Activated CD4-positive, CD25-positive, alpha-beta regulatory T cell (primary cell): ENCODE results near the gene URM1.
"Not testable (repeated sequence)": the region's sequence is repeated elsewhere in the genome, so short reads cannot be mapped to it uniquely, and the experiment has no call there.

Source experiments
- DNase-seq, 4 experiments: peaks; one replicate each; lab custom pipeline; 2025; lab: John Stamatoyannopoulos, UW

URM1 gene

DNA sequence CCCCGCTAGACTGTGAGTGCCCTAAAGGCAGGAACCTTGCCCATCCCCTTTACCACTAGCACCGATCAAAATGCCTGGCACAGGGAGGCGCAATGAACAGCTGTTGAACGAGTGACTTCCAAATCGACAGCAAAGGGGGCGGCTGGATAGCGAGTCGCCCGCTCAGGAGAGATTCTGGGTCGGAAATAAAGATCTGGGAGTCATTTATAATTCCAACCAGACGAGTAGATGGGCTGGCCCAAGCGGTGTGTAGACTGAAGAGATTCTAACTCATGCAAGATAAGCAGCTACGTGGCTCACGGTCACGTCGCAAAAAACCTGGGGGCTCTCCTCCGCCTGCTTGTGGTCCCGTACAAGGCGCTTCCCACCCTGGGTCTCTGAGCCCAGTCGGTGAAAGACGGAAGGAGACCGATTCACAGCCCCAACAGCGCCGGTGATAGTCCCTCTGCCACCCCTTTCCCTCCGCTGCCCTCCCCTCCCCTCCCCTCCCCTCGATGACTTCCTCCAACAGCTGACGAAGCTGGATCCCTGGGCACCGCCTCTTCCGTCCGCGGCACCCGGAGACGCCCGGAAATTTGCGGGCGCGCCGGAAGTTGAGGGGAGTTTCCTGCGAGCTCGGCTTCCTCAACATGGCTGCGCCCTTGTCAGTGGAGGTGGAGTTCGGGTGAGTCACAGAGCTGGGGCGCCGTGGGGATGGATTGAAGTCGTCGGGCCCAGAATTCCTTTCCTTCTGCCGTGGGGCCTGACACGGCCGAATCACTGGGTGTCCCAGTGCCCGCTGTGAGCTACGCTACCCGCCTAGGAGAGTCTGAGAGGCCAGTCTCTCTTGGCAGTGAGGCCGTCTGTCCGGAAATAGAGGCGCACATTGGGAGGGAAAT lies at the start of gene URM1:
TSS of gene URM1 (plus strand) at position 623 of the 878 bp plus-strand sequence. CDS start at position 630, 7 bp downstream.
- peak; percentile 87 to 94 (median 90) for DNase-seq

GRCh38 chr9:128321879-128322403 lies 49.2 kb upstream of the URM1 start:
- DNase-seq: no peak

- peak; percentile 77 to 87 (median 85) for DNase-seq
Measured at GRCh38 chr9:128322404-128323211, 48.6 kb upstream of the URM1 start, which contains the start of the genes COQ4 and TRUB2. Gene COQ4, plus strand, starts transcription at chr9:128322839. Its CDS starts 20 bp downstream, at chr9:128322859. Gene TRUB2, minus strand, starts transcription at chr9:128322447. Its CDS starts 39 bp downstream, at chr9:128322408.

- DNase-seq: no peak
Measured at GRCh38 chr9:128323212-128323730, 47.9 kb upstream of the URM1 start.

- no peak for DNase-seq
Measured at GRCh38 chr9:128323791-128324190, 47.4 kb upstream of the URM1 start.

GRCh38 chr9:128324401-128324800 lies 46.8 kb upstream of the URM1 start:
- no peak for DNase-seq

DNA sequence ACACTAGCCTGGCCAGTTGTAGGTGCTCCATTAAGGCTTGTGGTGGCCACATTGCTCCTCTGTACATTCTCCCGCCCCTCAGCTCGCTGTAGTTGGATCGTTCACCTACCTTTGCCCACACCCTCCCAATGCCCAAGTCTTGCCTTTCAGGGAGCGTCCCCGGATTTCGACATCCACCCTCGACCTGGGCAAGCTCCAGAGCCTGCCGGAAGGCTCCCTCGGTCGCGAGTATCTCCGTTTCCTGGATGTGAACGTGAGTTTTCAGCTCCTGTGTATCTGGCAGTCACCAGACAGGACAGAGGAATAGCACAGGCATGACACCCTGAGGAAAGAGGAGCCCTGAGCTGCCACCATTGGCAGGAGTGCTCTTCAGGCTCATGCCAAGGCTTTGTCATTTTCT lies 45.5 kb upstream of the URM1 start:
- DNase-seq: no peak

- DNase-seq: no peak
Measured at GRCh38 chr9:128333451-128333869, 37.7 kb upstream of the URM1 start.

DNA sequence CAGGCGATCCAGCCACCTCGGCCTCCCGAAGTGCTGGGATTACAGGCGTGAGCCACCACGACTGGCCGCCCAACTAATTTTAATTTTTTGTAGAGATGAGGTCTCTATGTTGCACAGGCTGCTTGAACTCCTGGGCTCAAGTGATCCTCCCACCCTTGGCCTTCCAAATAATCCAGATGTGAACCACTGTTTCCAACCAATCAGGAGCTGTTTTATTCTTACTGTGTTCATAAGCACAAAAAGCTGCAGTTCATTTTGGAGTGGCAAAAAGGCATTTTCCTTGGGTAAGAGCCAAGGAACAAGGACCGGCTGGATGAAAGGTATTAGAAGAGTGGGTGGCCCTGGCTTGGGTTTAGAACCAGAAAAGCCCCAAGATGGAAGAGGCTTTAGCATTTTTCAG lies 36.0 kb upstream of the URM1 start:
- no peak for DNase-seq

DNA sequence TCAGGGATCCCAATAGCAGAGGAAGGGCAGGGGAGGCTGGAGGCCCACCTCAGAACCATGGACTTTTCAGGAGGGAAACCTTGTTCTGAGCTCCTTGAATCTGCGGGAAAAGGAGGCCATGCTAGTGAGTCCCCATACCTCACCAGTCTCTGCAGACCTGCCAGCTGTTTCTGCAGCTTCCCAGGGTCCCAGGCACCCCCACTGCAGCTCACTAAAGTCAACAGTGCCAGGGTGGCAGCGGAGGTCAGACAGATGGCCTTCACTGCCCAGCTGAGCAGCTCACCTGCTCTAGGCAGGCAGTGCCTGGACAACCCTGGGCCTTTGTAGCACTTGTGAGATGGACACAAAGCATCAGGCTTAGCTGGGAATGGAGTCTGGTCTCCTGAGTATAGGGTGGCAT lies 35.3 kb upstream of the URM1 start:
- DNase-seq: no peak

DNA sequence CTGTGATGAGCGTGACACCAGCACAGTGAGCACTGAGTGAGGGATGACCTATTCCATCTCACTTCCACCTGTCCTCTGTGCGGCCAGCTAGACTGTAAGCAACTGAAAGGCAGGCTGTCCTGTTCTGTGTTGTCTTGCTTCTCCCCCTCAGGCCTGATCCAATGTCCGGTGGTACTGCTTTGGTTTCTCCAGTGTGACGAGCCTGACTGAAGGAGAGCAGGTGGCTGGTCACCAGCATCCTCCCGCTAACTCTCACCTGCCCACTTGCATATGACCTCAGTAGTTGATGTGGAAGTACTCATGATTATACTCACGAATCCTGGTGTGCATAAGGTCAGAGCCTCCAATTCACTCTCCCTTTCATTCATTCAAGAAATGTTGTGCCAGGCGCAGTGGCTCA lies 33.2 kb upstream of the URM1 start:
- DNase-seq: no peak

DNA sequence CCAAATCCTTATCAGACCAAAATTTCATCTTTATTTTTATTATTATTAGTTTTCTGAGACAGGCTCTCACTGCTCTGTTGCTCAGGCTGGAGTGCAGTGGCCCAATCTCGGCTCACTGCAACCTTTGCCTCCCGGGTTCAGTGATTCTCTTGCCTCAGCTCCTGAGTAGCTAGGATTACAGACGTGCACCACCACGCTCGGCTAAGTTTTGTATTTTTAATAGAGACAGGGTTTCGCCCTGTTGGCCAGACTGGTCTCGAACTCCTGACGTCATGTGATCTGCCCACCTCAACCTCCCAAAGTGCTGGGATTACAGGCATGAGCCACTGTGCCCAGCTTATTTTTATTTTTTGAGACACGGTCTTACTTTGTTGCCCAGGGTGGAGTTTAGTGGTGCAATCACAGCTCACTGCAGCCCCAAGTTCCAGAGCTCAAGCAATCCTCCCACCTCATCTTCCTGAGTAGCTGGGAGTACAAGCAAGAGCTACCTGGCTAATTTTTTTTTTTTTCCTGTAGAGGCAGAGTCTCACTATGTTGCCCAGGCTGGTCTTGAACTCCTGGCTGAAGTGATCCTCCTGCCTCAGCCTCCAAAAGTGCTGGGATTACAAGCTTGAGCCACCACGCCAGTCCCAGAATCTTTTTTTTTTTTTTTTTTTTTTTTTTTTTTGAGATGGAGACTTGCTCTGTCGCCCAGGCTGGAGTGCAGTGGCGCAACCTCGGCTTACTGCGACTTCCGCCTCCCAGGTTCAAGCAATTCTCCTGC lies 32.1 kb upstream of the URM1 start:
- DNase-seq: not testable (repeated sequence)

DNA sequence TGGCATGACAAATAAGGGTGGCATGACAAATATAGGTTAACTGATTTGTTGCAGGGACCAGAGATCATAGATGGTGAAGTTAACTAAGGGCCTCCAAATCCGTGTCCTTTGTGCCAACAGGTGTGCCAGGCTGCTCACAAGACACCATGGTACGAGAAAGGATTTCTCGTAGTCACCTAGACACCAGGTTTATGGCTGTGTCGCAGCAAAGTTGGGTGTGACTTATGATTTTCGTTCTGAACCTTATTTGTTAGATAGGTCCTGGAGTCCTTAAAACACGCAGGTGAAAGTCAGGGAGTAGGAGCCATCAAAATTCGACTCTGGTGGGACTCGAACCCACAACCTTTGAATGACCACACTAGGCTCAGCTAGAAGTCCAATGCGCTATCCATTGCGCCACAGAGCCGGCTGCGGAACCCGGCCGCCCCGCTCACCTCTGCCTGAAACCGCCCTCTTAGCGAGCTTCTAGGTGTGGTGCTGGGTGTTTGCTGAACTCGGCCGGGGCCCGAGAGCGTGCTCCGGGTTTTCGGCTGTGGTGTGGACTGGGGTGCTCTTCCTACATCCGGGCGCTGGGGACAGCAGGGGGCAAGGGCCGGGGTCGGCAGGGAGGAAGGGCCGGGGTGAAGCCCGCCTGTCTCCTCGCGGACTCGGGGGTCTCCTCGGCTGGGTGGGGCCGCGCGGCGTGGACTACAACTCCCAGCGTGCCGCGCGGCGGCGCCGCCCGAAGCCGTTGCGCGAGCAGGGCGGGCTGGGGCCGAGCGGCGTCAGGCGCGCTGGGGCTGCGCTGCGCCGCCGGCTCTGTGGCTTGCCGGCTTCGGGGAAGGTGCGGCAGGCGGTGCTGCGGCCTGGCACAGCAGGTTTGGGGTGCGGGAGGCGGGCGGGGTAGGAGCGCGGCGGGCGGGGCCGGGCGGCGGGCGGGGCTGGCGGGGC lies 31.1 kb upstream of the URM1 start, which contains the start of gene SLC27A4:
TSS of gene SLC27A4 (plus strand) at position 767 of the 930 bp plus-strand sequence. CDS start 2,606 bp downstream, outside the sequence.
- DNase-seq: peak; percentile 59 to 79 (median 67)

DNA sequence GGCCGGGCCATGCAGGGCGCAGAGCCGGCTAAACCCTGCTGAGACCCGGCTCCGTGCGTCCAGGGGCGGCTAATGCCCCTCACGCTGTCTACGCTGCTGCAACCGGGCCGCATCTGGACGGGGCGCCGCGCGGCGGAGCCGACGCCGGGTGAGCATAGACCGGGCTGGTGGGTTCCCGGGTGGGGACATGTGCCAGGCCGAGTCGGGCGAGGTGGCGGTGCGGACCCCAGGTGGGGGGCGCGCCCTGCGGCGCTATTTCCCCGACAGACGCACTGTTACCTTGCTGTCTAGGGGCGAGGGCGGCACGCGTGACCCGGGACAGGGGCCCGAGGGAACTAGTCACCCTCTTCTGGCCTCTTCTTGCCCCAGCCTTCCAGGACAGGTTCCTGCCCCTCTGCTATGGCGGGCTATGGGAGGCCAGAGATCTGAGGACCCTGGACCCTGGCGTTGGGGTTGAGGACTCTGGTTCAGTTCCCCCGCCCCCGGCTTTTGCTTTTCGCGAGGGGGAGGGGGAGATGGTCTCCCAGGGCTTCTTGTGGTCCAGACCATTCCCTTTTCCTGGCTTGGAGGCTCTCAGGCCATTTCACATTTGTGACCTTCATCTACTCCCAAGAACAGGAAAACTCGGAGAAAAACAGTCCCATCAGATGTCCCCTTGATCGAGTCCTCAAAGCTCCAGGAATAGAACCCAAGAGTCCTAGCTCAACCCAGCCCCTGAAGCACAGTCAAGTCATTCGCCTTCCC lies 30.3 kb upstream of the URM1 start:
- DNase-seq: no peak

- DNase-seq: peak; percentile 29 to 50 (median 38)
Measured at GRCh38 chr9:128341435-128341849, 29.7 kb upstream of the URM1 start.

- no peak for DNase-seq
Measured at GRCh38 chr9:128342971-128343680, 28.0 kb upstream of the URM1 start.

GRCh38 chr9:128343855-128344254 lies 27.3 kb upstream of the URM1 start:
- no peak for DNase-seq

GRCh38 chr9:128344931-128345605 lies 26.1 kb upstream of the URM1 start:
- no peak for DNase-seq
